GM23338 (cell line): ENCODE measurements around the gene SIRT3.
A peak's percentile ranks its signal among the peaks of the same experiment; 100 is the strongest.

Experiments
- CREB1 ChIP-seq: fragments of 250-450 bp; sonication (Bioruptor Pico); IDR thresholded peaks from 2 replicates; pipeline ENCODE4 v1.5.0; 2020; ENCODE audit warnings: low read depth, mild to moderate bottlenecking, moderate library complexity
- EZH2 ChIP-seq: fragments of 200-600 bp; sonication (generic); IDR thresholded peaks from one replicate; pipeline ENCODE4 v1.8.0; 2017; ENCODE audit warnings: antibody characterized with exemption, mild to moderate bottlenecking, low read depth; ENCODE audit not compliant: unreplicated experiment
- EZH2phosphoT487 ChIP-seq: fragments of 200-600 bp; sonication (generic); IDR thresholded peaks from one replicate; pipeline ENCODE4 v1.8.1; 2018; ENCODE audit warnings: antibody characterized with exemption; ENCODE audit not compliant: unreplicated experiment
- NANOG ChIP-seq: IDR thresholded peaks from 2 replicates; pipeline ENCODE4 v1.6.1; 2016; ENCODE audit warnings: antibody characterized with exemption, borderline replicate concordance
- ZNF114 ChIP-seq: fragments of 250-450 bp; sonication (Bioruptor Pico); IDR thresholded peaks from 2 replicates; pipeline ENCODE4 v1.5.0; 2020; ENCODE audit warnings: mild to moderate bottlenecking, moderate library complexity
- TF ChIP-seq, protein P1 (sequence below), 2 experiments: fragments of 200-600 bp in 1 of 2; sonication (generic) in 1 of 2; conservative IDR thresholded peaks; 2 replicates each; pipeline versions ENCODE4 v1.5.1 to v1.6.1; 2016 to 2017; ENCODE audit warnings: antibody characterized with exemption in 2 of 2, low read depth in 2 of 2, mild to moderate bottlenecking in 2 of 2, moderate library complexity in 1 of 2
- TF ChIP-seq, protein P2 (sequence below): IDR thresholded peaks from one replicate; pipeline ENCODE4 v1.6.1; 2018; ENCODE audit warnings: antibody characterized with exemption; ENCODE audit not compliant: unreplicated experiment

DNA sequence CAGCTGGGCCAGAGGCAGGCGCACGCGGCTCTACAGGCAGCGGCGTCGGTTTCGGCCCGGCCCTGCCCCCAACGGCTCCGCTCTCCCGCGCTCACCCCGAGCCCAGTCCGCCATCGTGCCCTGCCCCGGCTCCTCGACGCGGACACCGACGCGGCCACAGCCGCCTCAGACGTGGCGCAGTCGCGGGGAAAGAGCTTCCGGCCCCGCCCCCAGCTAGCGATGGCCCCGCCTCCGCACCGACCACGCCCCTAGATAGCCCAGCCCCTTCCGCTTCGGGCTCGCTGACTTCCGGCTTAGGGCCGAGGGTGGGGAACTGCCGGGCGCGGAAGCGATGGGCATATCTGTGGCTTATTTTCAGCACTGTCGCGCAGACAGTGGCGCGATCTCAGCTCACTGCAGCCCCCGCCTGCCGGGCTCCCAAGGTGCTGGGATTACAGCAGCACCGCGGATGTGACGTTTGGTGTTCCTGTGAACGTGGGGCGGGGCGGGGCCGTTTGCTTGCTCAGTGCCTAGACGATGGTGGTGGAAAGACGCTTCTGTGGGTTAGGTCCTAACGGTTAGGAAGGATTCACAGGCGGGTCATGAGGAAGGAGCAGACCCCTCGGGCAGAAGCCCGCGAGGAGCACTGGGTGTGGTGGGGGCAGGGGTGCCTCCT is 28.8 kb downstream of the SIRT3 start, which contains the start of the genes BET1L and RIC8A:
- TF ChIP-seq CREB1 (CRISPR knock-in tag) (peak; percentile 88), EZH2 (no peak), EZH2phosphoT487 (no peak), NANOG (no peak), ZNF114 (CRISPR knock-in tag) (no peak)
- TF ChIP-seq, protein P1, sequence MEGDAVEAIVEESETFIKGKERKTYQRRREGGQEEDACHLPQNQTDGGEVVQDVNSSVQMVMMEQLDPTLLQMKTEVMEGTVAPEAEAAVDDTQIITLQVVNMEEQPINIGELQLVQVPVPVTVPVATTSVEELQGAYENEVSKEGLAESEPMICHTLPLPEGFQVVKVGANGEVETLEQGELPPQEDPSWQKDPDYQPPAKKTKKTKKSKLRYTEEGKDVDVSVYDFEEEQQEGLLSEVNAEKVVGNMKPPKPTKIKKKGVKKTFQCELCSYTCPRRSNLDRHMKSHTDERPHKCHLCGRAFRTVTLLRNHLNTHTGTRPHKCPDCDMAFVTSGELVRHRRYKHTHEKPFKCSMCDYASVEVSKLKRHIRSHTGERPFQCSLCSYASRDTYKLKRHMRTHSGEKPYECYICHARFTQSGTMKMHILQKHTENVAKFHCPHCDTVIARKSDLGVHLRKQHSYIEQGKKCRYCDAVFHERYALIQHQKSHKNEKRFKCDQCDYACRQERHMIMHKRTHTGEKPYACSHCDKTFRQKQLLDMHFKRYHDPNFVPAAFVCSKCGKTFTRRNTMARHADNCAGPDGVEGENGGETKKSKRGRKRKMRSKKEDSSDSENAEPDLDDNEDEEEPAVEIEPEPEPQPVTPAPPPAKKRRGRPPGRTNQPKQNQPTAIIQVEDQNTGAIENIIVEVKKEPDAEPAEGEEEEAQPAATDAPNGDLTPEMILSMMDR (conservative IDR thresholded peaks at IDR 0.05; ENCODE audit: low read depth in 2 of 2) = no peak
- TF ChIP-seq, protein P2, sequence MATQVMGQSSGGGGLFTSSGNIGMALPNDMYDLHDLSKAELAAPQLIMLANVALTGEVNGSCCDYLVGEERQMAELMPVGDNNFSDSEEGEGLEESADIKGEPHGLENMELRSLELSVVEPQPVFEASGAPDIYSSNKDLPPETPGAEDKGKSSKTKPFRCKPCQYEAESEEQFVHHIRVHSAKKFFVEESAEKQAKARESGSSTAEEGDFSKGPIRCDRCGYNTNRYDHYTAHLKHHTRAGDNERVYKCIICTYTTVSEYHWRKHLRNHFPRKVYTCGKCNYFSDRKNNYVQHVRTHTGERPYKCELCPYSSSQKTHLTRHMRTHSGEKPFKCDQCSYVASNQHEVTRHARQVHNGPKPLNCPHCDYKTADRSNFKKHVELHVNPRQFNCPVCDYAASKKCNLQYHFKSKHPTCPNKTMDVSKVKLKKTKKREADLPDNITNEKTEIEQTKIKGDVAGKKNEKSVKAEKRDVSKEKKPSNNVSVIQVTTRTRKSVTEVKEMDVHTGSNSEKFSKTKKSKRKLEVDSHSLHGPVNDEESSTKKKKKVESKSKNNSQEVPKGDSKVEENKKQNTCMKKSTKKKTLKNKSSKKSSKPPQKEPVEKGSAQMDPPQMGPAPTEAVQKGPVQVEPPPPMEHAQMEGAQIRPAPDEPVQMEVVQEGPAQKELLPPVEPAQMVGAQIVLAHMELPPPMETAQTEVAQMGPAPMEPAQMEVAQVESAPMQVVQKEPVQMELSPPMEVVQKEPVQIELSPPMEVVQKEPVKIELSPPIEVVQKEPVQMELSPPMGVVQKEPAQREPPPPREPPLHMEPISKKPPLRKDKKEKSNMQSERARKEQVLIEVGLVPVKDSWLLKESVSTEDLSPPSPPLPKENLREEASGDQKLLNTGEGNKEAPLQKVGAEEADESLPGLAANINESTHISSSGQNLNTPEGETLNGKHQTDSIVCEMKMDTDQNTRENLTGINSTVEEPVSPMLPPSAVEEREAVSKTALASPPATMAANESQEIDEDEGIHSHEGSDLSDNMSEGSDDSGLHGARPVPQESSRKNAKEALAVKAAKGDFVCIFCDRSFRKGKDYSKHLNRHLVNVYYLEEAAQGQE = no peak
